HepG2 (cell line): ENCODE results near the gene LSM3.

Experiments used
- CTCF ChIP-seq: sonication (generic); formaldehyde crosslinking; IDR thresholded peaks from 2 replicates; pipeline ENCODE4 v1.5.0; 2020; ENCODE audit warnings: mild to moderate bottlenecking, missing genetic modification reagents, moderate library complexity
- PBX3 ChIP-seq: sonication (generic); formaldehyde crosslinking; IDR thresholded peaks from 2 replicates; pipeline ENCODE4 v1.8.1; 2023; ENCODE audit warnings: missing genetic modification reagents, inconsistent platforms, borderline replicate concordance
- ZNF234 ChIP-seq: sonication (generic); formaldehyde crosslinking; conservative IDR thresholded peaks from 2 replicates; pipeline ENCODE4 v1.5.1; 2020; ENCODE audit warnings: mild to moderate bottlenecking, missing genetic modification reagents
- TF ChIP-seq, protein P1 (sequence below): sonication (generic); formaldehyde crosslinking; IDR thresholded peaks from 2 replicates; pipeline ENCODE4 v1.8.1; 2022; ENCODE audit warnings: mild to moderate bottlenecking, missing genetic modification reagents

DNA sequence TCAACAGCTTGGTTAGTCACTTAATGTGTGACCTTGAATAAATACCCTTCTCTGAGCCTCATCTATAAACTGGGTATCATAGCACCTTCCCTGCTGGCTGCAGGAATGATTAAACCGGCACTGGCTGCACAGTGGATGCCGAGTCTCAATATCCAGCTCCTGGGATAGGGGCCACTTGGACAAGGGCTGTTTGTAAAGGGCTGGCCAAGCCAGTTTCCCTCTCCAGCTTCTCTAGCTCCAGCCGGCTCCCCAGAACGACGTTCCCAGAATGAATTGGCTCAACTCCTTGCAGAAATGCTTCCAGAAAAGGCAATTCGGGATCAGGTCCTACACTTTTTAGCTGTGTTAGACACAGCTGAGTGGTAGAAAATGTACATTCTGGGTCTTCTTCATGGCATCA, 58.8 kb downstream of the LSM3 start:
- TF ChIP-seq, protein P1, sequence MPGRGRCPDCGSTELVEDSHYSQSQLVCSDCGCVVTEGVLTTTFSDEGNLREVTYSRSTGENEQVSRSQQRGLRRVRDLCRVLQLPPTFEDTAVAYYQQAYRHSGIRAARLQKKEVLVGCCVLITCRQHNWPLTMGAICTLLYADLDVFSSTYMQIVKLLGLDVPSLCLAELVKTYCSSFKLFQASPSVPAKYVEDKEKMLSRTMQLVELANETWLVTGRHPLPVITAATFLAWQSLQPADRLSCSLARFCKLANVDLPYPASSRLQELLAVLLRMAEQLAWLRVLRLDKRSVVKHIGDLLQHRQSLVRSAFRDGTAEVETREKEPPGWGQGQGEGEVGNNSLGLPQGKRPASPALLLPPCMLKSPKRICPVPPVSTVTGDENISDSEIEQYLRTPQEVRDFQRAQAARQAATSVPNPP (CRISPR knock-in tag): no peak
- TF ChIP-seq CTCF (CRISPR knock-in tag) (no peak), PBX3 (CRISPR knock-in tag) (no peak), ZNF234 (CRISPR knock-in tag) (no peak)
